Superior temporal gyrus (tissue), 1 donor: ENCODE measurements around the gene RSPH1.

Source experiments
- DNase-seq: peaks from one replicate; pipeline ENCODE4 v3.0.0-alpha.2; 2016; ENCODE audit errors: extremely low spot score

RSPH1 gene

GRCh38 chr21:42532466-42533181 is 36.6 kb upstream of the RSPH1 start:
- DNase-seq, result peak; percentile 74

GRCh38 chr21:42531771-42532170 is 35.7 kb upstream of the RSPH1 start:
- DNase-seq, result no peak

GRCh38 chr21:42530167-42530518 is 34.1 kb upstream of the RSPH1 start:
- DNase-seq, result peak; percentile 69

GRCh38 chr21:42527489-42528158 is 31.6 kb upstream of the RSPH1 start:
- no peak for DNase-seq

- DNase-seq, result no peak
These were observed 31.1 kb upstream of the RSPH1 start for GRCh38 chr21:42527127-42527488.

GRCh38 chr21:42526379-42526727 is 30.3 kb upstream of the RSPH1 start:
- no peak for DNase-seq

- no peak for DNase-seq
These were observed 29.8 kb upstream of the RSPH1 start for GRCh38 chr21:42525676-42526378.

GRCh38 chr21:42525029-42525581 is 29.1 kb upstream of the RSPH1 start:
- no peak for DNase-seq

- no peak for DNase-seq
These were observed 28.5 kb upstream of the RSPH1 start for GRCh38 chr21:42524341-42525028.

- DNase-seq, result no peak
These were observed 27.9 kb upstream of the RSPH1 start for GRCh38 chr21:42523941-42524340.

GRCh38 chr21:42523211-42523610 is 27.2 kb upstream of the RSPH1 start:
- DNase-seq, result no peak

- no peak for DNase-seq
These were observed 26.7 kb upstream of the RSPH1 start for GRCh38 chr21:42522771-42523170.

GRCh38 chr21:42522271-42522670 is 26.2 kb upstream of the RSPH1 start:
- no peak for DNase-seq

- DNase-seq, result no peak
These were observed 25.8 kb upstream of the RSPH1 start for GRCh38 chr21:42521805-42522204.

GRCh38 chr21:42521384-42521783 is 25.4 kb upstream of the RSPH1 start:
- no peak for DNase-seq

- DNase-seq, result no peak
These were observed 24.7 kb upstream of the RSPH1 start for GRCh38 chr21:42520628-42521253.

GRCh38 chr21:42518626-42519025 is 22.6 kb upstream of the RSPH1 start:
- DNase-seq, result no peak

GRCh38 chr21:42518215-42518614 is 22.2 kb upstream of the RSPH1 start:
- DNase-seq, result no peak

- no peak for DNase-seq
These were observed 19.9 kb upstream of the RSPH1 start for GRCh38 chr21:42515708-42516502.

- no peak for DNase-seq
These were observed 18.8 kb upstream of the RSPH1 start for GRCh38 chr21:42514883-42515228.
